ENCODE data around the gene HPS6.
"Not testable (repeated sequence)": the region's sequence is repeated elsewhere in the genome, so short reads cannot be mapped to it uniquely, and the experiment has no call there.

The HPS6 gene

DNA sequence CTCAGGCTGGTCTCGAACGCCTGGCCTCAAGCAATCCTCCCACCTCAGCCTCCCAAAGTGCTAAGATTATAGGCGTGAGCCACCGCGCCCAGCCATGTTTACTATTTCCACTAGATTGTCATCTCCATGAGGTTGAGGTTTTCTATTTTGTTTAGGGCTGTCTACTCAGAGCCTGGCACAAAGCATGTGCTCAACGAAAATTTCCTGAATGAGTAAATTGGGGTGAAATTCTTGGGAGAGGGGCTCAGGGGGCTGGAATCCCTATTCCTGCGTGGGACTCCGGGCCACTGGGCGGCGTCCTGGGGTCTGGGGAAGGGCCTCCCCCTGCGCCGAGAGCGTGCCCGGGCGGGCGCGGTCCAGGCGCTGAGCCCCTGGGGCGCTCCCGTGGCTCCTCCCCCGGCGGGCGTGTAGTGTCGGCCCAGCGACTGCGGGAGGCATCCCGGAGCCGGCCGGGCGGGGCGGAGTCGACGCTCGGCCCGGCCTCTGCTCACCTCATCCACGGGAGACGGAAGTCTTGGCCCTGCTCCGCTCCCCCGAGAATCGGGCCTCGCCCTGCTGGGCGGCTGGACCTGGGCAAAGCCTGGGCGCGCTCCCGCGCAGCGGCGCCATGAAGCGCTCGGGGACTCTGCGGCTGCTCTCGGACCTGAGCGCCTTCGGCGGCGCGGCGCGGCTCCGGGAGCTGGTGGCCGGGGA is at the start of gene HPS6:
TSS of gene HPS6 (plus strand) at position 482 of the 693 bp plus-strand sequence. CDS start at position 608, 126 bp downstream.
- DNase-seq: peak; percentile 95 to 99 (median 96)

DNA sequence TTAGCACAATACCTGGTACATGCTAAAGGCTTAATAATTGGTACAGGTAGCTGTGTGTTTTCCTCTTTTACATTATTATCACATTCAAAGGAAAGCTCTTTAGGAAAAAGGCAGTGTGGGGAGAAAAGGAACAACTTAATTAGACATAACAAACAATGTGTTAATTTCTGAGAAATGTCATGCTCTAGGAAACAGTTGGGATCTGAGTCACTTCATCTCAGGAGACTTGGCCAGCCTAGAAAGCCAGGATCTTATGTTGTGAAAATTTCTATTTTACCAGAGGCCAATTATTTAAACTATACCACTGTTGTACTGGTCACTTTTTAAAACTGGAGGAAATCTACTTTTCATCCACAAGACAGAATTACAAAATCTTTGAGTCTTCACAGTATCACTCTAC is 48.7 kb upstream of the HPS6 start:
- no peak for DNase-seq

DNA sequence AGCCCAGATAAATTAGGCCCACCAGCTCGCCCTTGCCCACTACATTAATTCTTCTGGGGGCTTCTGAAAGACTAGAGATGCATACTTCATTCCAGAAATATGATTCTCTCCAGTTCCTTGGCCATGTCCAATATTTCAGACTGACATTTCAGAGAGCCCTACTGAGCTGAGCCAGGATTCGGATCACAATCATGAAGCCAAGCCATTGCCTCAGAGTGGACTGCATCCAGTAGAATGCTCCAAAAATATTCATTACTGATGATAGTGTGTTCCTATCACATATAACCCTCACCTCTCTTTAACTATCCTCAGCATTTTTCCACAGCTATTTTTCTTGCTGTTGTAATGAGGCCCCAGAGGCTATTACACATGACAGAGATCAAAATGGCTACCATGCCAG is 47.9 kb upstream of the HPS6 start:
- DNase-seq: no peak

DNA sequence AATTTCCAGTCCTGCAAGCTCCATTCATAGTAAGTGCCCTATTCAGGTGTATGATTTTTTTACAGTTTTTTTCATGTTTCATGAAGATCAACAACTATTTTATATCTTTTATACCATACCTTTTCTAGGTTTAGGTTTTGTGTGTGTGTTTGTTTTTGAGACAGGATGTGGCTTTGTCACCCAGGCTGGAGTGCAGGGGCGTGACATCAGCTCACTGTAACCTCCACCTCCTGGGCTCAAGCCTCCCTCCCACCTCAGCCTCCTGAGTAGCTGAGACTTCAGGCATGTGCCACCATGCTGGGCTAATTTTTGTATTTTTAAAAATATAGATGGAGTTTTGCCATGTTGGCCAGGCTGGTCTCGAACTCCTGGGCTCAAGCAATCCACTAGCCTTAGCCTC is 44.2 kb upstream of the HPS6 start:
- DNase-seq: no peak

DNA sequence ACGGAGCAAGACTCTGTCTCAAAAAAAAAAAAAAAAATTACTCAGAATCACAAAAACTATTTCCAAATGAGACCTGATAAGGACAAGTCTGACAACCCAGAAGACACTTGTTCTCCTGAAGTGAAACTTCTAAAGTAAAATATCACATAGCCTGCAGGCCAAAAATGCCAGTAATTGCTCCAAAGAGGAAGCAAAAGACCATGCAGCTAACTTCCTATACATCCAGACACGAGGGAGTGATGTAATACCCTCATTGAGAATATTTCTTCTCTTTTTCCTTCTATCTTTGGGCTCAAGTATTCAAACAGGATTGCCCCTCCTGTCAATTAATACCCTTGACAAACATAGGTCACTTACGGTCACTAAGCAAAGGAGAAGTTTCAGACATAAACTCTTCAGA is 40.4 kb upstream of the HPS6 start:
- peak; percentile 66 to 87 (median 79) for DNase-seq

DNA sequence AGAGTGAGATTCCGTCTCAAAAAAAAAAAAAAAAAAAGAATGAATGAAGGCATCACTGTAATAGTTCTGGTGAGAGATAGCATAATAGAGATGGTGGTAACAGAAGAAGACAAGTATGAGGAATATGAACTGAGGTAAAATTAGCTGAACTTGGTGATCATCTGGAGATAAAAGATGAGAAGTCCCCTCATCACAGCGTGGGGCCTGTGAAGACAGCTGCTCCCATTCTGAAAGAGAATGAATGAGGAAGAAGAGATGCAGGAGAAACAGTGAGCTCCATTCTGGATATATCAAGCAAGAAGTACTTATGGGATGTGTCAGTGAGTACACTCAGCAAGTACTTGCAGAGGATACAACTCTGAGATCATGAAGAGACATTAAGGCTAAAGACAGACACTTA is 37.9 kb upstream of the HPS6 start:
- no peak for DNase-seq

DNA sequence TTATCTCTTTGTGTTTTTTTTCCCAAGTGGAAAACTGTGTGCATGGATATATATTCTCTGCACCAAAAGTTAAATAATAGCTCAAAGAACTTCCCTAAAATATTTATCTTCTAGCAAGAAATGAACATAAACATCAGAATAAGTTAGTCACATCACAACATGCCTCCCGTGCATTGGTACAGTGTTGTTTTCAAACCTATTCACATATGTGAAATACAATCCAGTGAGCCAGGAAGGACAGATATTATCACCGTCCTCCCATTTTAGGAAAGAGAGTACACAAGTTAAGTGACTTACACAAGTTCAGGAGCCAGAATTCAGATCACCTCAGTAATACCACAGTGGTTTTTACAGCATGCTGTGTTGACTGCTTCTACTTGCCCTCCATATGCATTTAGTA is 31.4 kb upstream of the HPS6 start:
- no peak for DNase-seq

DNA sequence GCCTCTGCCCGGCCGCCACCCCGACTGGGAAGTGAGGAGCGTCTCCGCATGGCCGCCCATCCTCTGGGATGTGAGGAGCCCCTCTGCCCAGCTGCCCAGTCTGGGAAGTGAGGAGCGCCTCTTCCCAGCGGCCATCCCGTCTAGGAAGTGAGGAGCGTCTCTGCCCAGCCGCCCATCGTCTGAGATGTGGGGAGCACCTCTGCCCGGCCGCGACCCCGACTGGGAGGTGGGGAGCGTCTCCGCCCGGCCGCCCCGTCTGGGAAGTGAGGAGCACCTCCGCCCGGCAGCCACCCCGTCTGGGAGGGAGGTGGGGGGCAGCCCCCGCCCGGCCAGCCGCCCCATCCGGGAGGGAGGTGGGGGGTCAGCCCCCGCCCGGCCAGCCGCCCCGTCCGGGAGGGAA is 29.3 kb upstream of the HPS6 start:
- not testable (repeated sequence) for DNase-seq

DNA sequence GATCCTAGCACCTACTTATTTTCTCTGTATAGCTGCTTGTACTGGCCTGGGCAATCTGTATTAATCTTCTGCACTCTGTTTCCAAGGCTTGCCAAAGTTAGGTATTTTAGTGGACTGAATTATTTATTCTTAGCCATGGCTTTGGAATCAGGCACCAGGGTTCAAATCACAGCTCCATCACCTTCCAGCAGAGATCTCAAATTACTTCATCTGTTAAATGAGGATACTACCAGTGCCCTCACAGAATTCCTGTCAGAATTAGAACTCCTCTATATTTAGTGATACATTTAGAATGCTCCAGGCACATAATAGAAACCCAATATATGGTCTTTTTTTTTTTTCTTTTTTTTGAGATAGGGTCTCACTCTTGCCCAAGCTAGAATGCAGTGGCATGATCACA is 26.7 kb upstream of the HPS6 start:
- DNase-seq: no peak

DNA sequence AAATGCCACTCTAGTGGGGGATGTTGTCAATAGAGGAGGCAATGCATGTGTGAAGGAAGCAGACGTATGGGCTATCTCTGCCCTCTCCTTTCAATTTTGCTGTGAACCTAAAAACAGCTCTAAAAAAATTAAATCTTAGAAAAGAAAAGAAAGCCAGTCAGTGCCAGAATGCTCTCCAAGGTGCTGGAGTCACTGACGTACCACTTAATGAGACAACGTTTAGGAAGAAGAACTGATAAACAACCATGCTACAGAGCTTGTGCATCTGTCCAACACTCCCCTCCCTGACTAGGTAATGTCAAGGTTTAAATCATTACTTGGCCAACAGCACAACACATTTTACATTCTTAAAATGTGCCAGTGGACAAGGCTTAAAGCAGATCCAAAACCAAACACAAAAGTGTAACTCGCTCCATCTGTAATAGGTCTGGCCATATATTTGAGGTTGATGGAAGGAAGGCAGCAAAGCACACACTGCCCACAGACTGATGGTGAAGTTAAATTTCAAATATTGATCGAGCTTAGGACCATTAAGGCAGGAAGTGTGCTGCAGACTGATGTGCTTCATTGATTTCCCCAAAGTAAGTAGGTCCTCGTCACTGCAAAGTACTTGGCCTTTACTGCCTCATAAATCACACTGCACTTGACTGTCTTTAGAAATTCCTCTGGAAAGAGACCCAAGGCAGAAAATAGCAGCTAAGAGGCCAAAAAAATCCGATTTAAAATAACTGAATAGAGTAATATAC is 24.7 kb upstream of the HPS6 start:
- no peak for DNase-seq

DNA sequence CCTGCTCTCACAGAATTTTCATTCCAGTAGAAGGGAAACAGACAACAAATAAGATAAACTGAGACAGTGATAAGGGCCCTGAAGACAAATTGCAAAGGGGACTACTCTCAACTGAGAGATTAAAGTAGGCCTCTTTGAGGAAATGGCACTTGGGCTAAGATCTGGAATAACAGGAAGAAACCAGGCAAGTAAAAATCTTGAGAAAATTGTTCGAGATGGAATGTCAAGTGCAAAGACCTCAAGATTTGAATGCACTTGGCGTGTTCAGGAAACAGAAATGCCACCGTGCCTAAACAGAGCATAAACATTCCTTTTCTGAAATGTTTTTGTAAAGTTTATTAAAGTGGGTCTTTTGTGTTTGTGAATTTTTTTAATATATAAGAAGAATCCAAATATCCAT is 19.9 kb upstream of the HPS6 start:
- DNase-seq: no peak

DNA sequence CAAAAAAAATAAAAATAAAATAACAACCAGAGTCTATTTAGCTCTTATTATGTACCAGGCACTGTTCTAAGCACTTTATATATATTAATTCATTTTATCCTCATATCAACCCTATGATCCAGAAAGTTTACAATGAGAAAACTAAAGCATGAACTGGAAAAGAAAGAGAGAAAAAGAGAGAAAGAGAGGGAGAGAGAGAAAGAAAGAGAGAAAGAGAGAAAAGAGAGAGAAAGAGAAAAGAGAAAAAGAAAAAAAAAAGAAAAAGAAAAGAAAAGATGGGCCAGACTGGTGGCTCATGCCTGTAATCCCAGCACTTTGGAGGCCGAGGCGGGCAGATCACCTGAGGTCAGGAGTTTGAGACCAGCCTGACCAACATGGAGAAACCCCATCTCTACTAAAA is 19.1 kb upstream of the HPS6 start:
- DNase-seq: no peak

DNA sequence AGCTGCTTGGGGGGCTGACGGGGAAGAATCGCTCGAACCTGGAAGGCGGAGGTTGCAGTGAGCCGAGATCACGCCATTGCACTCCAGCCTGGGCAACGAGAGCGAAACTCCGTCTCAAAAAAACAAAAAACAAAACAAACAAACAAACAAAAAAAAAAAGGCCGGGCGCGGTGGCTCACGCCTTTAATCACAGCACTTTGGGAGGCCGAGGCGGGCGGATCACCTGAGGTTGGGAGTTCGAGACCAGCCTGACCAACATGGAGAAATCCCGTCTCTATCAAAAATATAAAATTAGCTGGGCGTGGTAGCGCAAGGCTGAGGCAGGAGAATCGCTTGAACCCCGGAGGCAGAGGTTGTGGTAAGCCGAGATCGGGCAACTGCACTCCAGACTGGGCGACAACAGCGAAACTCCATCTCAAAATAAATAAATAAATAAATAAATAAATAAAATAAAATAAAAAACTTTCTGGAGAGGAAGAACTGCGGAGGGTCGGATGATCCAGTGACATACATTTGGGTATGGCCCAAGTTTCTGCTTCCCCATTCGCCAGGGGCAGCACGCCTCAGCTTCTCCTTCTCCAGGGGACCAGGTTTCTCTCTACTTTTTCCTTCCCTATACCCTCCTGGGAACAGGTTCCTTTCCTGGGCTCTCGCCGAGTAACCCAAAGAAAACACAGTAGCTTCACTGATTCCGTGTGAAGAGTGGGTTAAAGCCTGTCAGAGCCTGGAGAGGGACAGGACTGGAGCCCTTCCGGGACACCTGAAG is 10.1 kb upstream of the HPS6 start:
- DNase-seq: peak; percentile 64 to 72 (median 67)

DNA sequence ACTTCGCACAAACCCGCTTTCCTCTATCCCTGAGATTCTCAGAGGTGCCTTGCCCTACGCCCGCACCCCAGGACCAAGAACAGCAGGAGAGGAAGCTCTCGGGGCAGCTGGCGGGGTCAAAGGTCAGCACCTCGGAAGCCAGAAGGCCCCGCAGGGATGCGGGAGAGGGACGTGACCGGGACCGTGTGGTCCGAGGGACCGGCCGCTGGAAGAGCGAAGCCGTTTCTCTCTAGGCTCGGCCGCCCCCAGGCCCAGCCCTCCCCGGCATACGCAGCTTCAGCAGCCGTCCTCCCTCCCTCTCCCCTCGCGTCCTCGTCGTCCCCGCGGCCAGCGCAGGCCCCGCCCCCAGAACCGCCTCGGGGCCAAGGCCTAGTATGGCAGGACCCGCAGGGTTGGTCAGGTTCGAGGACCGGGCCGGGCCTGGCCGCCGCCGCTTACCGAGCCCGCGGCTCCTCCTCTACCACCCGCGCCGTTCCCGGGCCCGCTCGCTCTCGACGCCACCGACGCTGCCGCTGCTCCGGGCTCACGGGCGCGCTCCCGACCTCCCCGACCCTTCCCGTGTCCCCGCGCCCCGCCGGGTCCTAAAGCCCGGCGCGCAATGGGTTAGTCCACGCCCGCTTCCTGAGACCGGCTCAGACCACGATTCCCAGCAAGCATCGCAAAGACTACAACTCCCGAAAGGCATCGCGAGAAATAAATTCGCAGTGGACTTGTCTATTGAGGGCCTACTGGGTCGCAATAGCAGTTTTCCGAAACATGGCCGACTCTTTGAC is 9.3 kb upstream of the HPS6 start, which contains the start of gene ARMH3:
TSS of gene ARMH3 (minus strand) at position 527 of the 773 bp plus-strand sequence. CDS start 16,059 bp downstream, outside the sequence.
- peak; percentile 97 to 98 (median 97) for DNase-seq

DNA sequence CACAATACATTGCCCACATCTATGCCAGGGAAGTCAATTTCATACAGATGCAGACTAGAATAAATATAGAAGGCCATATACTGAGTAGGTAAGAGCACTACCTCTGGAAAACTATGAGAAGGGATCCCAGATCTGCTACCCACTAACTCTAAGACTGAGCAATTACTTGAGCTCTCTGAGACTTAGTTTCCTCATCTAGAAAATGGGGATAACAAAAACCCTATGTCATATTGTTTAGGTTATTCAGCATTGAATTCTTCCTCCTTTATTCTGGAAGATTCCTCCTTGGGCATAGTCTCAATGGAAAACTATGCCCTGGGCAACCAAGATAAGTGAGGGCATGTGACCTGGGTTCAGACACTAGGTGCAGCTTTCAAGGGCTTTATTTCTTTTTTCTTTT is 5.2 kb upstream of the HPS6 start:
- DNase-seq: no peak

DNA sequence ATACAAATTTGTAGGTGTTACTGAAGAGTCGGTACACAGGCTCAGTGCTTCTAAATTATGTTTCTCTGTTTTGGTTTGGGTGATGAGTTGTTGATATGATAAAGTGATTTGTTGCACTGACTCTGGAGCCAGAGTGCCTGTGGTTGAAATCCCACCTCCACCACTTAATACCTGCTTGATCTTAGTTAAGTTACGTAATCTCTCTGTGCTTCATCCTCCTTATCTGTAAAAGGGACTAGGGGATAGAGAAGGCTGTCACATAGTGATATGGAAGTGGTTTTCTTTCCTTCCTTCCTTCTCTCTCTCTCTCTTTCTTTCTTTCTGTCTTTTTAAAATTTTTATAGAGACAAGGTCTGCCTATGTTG is 664 bp upstream of the HPS6 start:
- DNase-seq: no peak

DNA sequence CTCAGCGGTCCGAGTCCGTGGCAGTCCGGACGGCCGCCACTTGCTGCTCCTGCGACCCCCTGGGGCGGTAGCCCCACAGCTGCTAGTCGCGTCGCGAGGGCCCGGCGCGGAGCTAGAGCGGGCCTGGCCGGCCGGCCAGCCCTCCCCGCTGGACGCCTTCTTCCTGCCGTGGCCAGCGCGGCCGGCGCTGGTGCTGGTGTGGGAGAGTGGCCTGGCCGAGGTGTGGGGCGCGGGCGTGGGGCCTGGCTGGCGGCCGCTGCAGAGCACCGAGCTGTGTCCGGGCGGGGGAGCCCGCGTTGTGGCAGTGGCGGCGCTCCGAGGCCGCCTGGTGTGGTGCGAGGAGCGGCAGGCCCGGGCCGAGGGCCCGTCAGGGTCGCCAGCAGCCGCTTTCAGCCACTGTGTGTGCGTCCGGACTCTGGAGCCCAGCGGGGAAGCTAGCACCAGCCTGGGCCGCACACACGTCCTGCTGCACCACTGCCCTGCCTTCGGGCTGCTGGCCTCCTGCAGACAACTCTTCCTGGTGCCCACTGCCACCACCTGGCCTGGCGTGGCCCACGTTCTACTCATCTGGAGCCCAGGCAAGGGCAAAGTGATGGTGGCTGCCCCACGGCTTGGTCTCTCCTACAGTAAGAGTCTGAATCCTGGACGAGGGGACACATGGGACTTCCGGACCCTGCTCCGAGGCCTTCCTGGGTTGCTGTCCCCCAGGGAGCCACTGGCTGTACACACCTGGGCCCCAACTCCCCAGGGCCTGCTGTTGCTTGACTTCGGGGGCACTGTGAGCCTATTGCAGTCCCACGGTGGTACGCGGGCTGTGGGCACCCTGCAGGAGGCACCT is 631 bp downstream of the HPS6 start:
- peak; percentile 52 to 69 (median 57) for DNase-seq

DNA sequence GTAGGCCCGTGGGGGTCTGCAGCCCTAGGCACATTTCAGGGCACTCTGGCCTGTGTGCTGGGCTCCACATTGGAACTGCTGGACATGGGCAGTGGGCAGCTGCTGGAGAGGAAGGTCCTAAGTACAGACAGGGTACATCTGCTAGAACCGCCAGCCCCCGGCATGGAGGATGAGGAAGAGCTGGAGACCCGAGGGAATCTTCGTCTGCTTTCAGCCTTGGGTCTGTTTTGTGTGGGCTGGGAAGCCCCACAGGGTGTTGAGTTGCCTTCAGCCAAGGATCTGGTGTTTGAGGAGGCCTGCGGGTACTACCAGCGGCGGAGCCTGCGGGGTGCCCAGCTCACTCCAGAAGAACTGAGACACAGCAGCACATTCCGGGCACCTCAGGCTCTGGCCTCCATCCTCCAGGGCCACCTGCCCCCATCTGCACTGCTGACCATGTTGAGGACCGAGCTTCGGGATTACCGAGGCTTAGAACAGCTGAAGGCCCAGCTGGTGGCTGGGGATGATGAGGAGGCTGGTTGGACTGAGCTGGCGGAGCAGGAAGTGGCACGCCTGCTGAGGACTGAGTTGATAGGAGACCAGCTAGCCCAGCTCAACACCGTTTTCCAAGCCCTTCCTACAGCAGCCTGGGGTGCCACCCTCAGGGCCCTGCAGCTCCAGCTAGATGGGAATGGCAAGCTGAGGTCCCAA is 1.4 kb downstream of the HPS6 start:
- no peak for DNase-seq

DNA sequence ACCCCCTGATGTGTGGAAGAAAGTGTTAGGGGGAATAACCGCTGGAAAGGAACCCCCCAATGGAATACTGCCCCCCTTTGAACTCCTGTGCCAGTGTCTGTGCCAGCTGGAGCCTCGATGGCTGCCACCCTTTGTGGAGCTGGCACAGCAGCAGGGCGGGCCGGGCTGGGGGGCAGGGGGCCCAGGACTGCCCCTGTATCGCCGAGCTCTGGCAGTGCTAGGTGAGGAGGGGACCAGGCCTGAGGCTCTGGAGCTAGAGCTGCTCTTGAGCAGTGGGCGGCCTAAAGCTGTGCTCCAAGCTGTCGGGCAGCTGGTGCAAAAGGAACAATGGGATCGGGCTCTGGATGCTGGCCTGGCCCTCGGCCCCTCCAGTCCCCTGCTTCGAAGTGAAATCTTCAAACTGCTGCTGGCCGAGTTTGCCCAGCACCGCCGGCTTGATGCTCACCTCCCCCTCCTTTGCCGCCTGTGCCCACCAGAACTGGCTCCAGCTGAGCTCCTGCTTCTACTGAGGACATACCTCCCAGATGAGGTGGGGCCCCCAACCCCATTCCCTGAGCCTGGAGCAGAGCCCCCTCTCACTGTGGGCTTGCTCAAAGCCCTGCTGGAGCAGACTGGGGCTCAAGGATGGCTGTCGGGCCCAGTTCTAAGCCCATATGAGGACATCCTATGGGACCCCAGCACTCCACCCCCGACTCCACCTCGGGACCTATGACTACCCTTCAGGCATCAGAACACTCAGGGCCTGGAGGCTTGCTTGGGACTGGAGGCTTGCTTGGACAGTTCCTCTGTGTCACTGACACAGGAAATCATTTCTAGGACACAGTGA is 2.2 kb downstream of the HPS6 start:
- no peak for DNase-seq

DNA sequence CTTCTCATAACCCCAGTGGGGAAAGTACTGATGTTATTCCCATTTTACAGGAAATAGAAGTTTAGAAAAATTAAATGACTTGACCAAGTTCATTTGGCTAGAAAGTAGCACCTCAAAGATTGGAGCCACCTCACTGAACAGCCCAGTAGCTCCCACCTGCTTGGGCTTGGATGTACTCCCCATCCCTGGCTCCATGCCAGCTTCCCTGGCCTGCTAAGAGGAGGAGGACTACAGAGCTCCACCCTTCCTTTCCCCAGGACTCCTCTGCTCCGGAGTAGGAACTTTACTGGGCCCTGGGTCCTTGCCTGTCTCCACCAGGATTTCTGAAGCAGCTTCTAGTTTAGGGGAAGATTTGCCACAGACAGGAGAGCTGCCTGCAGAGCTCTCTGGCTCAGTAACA is 3.1 kb downstream of the HPS6 start:
- peak in 1 of 3 donors; percentile 20 for DNase-seq
